ENCODE data around the gene NOP10. TPM values are rescaled to one million over a fixed set of nuclear protein-coding genes. Genes with fewer than 3 reads are reported as not detected.

The NOP10 gene
- total RNA-seq, 1 experiment from 2014 or later = 235 TPM

DNA sequence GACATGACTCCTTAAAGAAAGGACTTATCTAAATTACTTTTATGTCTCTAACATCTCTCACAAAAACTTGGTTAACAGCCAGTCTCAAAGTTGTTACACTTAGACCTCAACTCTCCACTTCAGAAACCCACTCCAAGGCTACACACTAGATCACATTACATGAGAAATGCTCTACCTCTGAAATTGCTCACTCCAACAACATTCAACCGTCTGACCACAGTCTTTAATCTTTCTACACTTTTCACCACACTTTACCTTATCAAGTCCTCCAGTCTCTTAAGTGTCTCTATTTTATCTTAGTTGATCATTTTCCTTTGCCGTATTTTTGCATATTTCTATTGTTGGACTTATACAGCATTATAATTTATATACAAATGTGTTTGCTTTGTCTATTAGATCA lies 11.1 kb downstream of the NOP10 start:
- WGBS (ENCODE audit: extremely low coverage, insufficient read length, low lambda C conversion rate) = 100% methylated on average over 1 of the region's 2 CpGs
- no peak overlapping the region for H3K23ac ChIP-seq (ENCODE audit: insufficient read length, low read depth, low read length)
- H3K27me3 Mint-ChIP-seq (ENCODE audit: low read depth) = peaks cover 3% of the 10 kb centered on the region; the same call in 1 of the 2 replicates

More for the DNA sequence above, 11.1 kb downstream of the NOP10 start:
- no peak overlapping the region for H2BK5ac ChIP-seq (ENCODE audit: insufficient read length, low read length)
- Mint-ChIP-seq H3K4me3 (no peak overlapping the region), H3K27ac (no peak overlapping the region), H3K4me1 (peaks cover 3 to 4% of the 10 kb centered on the region in 2 experiments), H3K36me3 (ENCODE audit: insufficient read depth in 1 of 3, low read depth in 3 of 3) (no peaks in the 10 kb centered on the region), H3K9me3 (no peaks in the 10 kb centered on the region)
- H4K20me1 ChIP-seq (ENCODE audit: control insufficient read depth, insufficient read depth, insufficient read length) = no peaks in the 10 kb centered on the region
- no peak overlapping the region for H2BK12ac ChIP-seq (ENCODE audit: insufficient read length, low read depth, low read length)
- H4K8ac ChIP-seq (replicated peaks; ENCODE audit: insufficient read length, low read depth, low read length) = no peak overlapping the region
- H3K56ac ChIP-seq (ENCODE audit: insufficient read length, low read depth, low read length) = no peak overlapping the region
- no peak overlapping the region for H2AFZ ChIP-seq (ENCODE audit: low read length)
- no peak overlapping the region for H3K4ac ChIP-seq (ENCODE audit: low read depth, low read length)
- H4K91ac ChIP-seq (ENCODE audit: insufficient read length, low read depth, low read length) = no peak overlapping the region
- H3K27me3 ChIP-seq (ENCODE audit: insufficient read depth, low read length) = no peaks in the 10 kb centered on the region
- H3K23me2 ChIP-seq (ENCODE audit: insufficient read length, low read depth, low read length, poor library complexity, severe bottlenecking) = peaks cover under 1% of the 10 kb centered on the region
- no peaks in the 10 kb centered on the region for H3K4me1 ChIP-seq (ENCODE audit: insufficient read depth, low read length)
- no peaks in the 10 kb centered on the region for H3K79me2 ChIP-seq (ENCODE audit: insufficient read depth, low read length)
- no peak overlapping the region for H3T11ph ChIP-seq (ENCODE audit: low read length)
- no peak overlapping the region for H2BK120ac ChIP-seq (ENCODE audit: low read depth, low read length, poor library complexity, severe bottlenecking)
- H4K5ac ChIP-seq (ENCODE audit: insufficient read length, low read depth, low read length) = no peak overlapping the region
- H2AK5ac ChIP-seq (ENCODE audit: insufficient read length, low read length) = no peak overlapping the region
- H3K4me2 ChIP-seq (ENCODE audit: insufficient read depth, insufficient read length, low read length) = no peak overlapping the region
- no peaks in the 10 kb centered on the region for H3K9me3 ChIP-seq (ENCODE audit: control insufficient read depth, low read depth, low read length)
- DNase-seq = no peak
- no peak overlapping the region for H3K9ac ChIP-seq (ENCODE audit: extremely low read depth, insufficient read length, low read length)
- TF ChIP-seq, protein P1, sequence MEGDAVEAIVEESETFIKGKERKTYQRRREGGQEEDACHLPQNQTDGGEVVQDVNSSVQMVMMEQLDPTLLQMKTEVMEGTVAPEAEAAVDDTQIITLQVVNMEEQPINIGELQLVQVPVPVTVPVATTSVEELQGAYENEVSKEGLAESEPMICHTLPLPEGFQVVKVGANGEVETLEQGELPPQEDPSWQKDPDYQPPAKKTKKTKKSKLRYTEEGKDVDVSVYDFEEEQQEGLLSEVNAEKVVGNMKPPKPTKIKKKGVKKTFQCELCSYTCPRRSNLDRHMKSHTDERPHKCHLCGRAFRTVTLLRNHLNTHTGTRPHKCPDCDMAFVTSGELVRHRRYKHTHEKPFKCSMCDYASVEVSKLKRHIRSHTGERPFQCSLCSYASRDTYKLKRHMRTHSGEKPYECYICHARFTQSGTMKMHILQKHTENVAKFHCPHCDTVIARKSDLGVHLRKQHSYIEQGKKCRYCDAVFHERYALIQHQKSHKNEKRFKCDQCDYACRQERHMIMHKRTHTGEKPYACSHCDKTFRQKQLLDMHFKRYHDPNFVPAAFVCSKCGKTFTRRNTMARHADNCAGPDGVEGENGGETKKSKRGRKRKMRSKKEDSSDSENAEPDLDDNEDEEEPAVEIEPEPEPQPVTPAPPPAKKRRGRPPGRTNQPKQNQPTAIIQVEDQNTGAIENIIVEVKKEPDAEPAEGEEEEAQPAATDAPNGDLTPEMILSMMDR (conservative IDR thresholded peaks at IDR 0.05) = no peak
- H3K27ac ChIP-seq (ENCODE audit: insufficient read length, low read depth, low read length) = no peak overlapping the region
- no peak overlapping the region for H3K18ac ChIP-seq (ENCODE audit: insufficient read length, low read depth, low read length)
- H3K14ac ChIP-seq (ENCODE audit: insufficient read depth, low read length) = no peak overlapping the region
- H3K79me1 ChIP-seq (ENCODE audit: insufficient read depth, low read depth, low read length, poor library complexity, severe bottlenecking) = no peaks in the 10 kb centered on the region
- no peak overlapping the region for H2BK20ac ChIP-seq (ENCODE audit: low read depth, low read length, poor library complexity, severe bottlenecking)
- no peak overlapping the region for H2BK15ac ChIP-seq (ENCODE audit: low read depth, low read length)
